OCI-LY3 (cell line): ENCODE data around the gene MRPS14.

Experiments used
- H2AFZ ChIP-seq: fragments of 200-600, 300-600 bp; shearing (Covaris generic); 2 replicates; pipeline ENCODE4 v1.6.0; 2014; ENCODE audit warnings: antibody characterized with exemption, low read depth, low read length
- H3K27ac ChIP-seq: fragments of 200-600, 300-600 bp; sonication (generic); 2 replicates; pipeline ENCODE4 v1.5.1; 2014; ENCODE audit warnings: mild to moderate bottlenecking, low read length, moderate library complexity, mixed read lengths
- H3K27me3 ChIP-seq: fragments of 200-600, 300-600 bp; sonication (generic); 2 replicates; pipeline ENCODE4 v1.6.1; 2014; ENCODE audit warnings: low read depth, low read length, mixed read lengths
- H3K36me3 ChIP-seq: fragments of 200-600, 300-600 bp; sonication (generic); replicated peaks from 2 replicates; pipeline ENCODE3; 2014; ENCODE audit warnings: low read depth, low read length, mixed read lengths
- H3K4me1 ChIP-seq: fragments of 300-600, 200-600 bp; sonication (generic); 2 replicates; pipeline ENCODE4 v1.6.1; 2014; ENCODE audit warnings: low read length, mixed read lengths
- H3K4me2 ChIP-seq: fragments of 200-600, 300-600 bp; sonication (generic); 2 replicates; pipeline ENCODE4 v1.6.1; 2014; ENCODE audit warnings: low read length, mixed read lengths
- H3K4me3 ChIP-seq: fragments of 300-600, 200-600 bp; sonication (generic); 2 replicates; pipeline ENCODE4 v1.5.1; 2014; ENCODE audit warnings: antibody characterized with exemption, mild to moderate bottlenecking, low read length, moderate library complexity
- H3K79me2 ChIP-seq: fragments of 300-600, 200-600 bp; shearing (Covaris generic); 2 replicates; pipeline ENCODE4 v1.6.1; 2014; ENCODE audit warnings: mild to moderate bottlenecking, low read length, mixed read lengths
- H3K9ac ChIP-seq: fragments of 300-600, 200-600 bp; shearing (Covaris generic); 2 replicates; pipeline ENCODE4 v1.6.0; 2014; ENCODE audit warnings: mild to moderate bottlenecking, low read length, moderate library complexity
- H3K9me3 ChIP-seq: fragments of 200-600, 300-600 bp; shearing (Covaris generic); 2 replicates; pipeline ENCODE4 v1.6.1; 2014; ENCODE audit warnings: low read length, mixed read lengths; ENCODE audit not compliant: insufficient read depth
- H4K20me1 ChIP-seq: fragments of 200-600, 300-600 bp; sonication (generic); 2 replicates; pipeline ENCODE4 v1.6.1; 2016; ENCODE audit warnings: low read length, mixed read lengths; ENCODE audit not compliant: insufficient read depth
- EZH2phosphoT487 ChIP-seq: fragments of 200-600 bp; shearing (Covaris generic); IDR thresholded peaks from 2 replicates; pipeline ENCODE4 v1.6.1; 2018; ENCODE audit warnings: antibody characterized with exemption, mixed run types, low read depth
- TF ChIP-seq, protein P1 (sequence below): fragments of 200-600, 300-600 bp; sonication (generic); IDR thresholded peaks from 2 replicates; pipeline ENCODE4 v1.5.1; 2014; ENCODE audit warnings: antibody characterized with exemption, low read length, low read depth

Gene MRPS14

DNA sequence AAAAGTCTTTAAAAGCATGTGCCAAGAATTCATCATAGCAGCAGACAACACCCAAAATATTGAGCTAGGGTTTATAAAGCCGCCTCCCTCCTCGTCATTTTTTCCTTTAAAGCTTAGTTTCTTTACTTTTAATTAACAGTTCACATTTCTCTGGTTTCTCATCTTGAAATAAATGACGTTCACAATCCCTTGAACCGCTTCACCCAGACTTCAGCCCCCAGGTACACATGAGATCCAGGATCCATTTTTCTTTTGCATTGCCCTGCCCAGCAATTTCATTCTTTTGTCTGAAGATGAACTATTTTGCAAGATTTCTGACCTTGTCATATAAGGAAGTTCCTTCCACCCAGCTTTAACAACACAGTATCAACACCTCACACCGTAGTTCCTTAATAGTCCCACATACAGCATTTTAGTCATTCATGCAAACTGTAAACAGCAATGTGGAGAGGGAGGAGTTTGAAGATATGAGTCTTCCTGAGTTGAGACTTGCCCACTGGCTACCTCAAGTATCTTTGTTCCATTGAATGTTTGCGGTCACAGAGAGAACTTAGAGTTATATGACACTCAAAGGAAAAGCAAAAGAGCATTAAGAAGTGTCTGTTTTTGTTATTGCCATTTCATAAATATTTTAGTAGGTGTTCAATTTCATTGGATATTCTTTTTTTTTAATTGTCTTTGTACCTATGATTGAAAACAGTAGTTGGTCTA lies 58.8 kb downstream of the MRPS14 start:
- Histone ChIP-seq H2AFZ (no peak overlapping the region), H3K4me2 (no peak overlapping the region)

DNA sequence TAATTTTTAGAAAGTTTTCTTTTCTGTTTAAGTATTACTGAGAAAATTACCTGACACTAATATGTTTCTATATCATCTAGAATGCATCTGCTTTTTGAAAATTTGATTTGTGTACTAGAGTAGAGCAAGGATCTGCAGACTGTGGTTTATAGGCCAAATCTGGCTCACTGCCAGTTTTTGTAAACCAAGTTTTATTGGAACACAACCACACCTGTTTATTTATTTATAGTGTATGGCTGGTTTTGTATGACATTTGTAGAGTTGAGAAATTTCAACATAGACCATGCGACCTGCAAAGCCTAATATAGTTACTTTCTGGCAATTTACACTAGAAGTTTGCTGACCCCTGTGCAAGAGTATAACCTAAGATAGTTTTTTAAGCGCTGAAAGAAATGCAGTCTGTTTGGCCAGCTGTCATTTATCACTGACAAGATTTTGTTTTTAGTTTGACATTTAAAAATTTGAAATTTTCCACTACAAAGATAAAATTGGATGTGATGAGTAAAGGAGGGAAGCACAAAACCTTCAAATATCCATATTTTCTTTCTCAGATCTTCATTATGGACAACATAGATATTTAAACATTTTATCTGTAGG lies 59.6 kb downstream of the MRPS14 start:
- no peaks in the 10 kb centered on the region for H3K79me2 ChIP-seq
- no peak overlapping the region for H3K9ac ChIP-seq
- no peaks in the 10 kb centered on the region for H3K27me3 ChIP-seq
- H3K36me3 ChIP-seq = no peaks in the 10 kb centered on the region
- no peak overlapping the region for H3K4me2 ChIP-seq
- no peaks in the 10 kb centered on the region for H4K20me1 ChIP-seq
- no peak overlapping the region for H3K4me3 ChIP-seq
- H3K4me1 ChIP-seq = peaks cover 22% of the 10 kb centered on the region
- no peak overlapping the region for H3K27ac ChIP-seq
- no peak for TF ChIP-seq EZH2phosphoT487
- TF ChIP-seq, protein P1, sequence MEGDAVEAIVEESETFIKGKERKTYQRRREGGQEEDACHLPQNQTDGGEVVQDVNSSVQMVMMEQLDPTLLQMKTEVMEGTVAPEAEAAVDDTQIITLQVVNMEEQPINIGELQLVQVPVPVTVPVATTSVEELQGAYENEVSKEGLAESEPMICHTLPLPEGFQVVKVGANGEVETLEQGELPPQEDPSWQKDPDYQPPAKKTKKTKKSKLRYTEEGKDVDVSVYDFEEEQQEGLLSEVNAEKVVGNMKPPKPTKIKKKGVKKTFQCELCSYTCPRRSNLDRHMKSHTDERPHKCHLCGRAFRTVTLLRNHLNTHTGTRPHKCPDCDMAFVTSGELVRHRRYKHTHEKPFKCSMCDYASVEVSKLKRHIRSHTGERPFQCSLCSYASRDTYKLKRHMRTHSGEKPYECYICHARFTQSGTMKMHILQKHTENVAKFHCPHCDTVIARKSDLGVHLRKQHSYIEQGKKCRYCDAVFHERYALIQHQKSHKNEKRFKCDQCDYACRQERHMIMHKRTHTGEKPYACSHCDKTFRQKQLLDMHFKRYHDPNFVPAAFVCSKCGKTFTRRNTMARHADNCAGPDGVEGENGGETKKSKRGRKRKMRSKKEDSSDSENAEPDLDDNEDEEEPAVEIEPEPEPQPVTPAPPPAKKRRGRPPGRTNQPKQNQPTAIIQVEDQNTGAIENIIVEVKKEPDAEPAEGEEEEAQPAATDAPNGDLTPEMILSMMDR = no peak
- no peaks in the 10 kb centered on the region for H3K9me3 ChIP-seq
- H2AFZ ChIP-seq = no peak overlapping the region

More for the DNA sequence above, 58.8 kb downstream of the MRPS14 start:
- Histone ChIP-seq H3K4me1 (peaks cover 29% of the 10 kb centered on the region), H3K27me3 (no peaks in the 10 kb centered on the region), H3K4me3 (no peak overlapping the region), H4K20me1 (no peaks in the 10 kb centered on the region), H3K27ac (no peak overlapping the region), H3K36me3 (peaks cover 4% of the 10 kb centered on the region), H3K9ac (no peak overlapping the region), H3K9me3 (no peaks in the 10 kb centered on the region), H3K79me2 (no peaks in the 10 kb centered on the region)
- TF ChIP-seq EZH2phosphoT487 = no peak
- TF ChIP-seq, protein P1 = no peak
